CD4-positive, alpha-beta T cell treated with Interleukin-17A for 1 hour (primary cell): ENCODE measurements around the gene CTTN.

Source experiments
- DNase-seq: peaks from one replicate; pipeline ENCODE4 v3.0.0-alpha.2; 2020

The CTTN gene

DNA sequence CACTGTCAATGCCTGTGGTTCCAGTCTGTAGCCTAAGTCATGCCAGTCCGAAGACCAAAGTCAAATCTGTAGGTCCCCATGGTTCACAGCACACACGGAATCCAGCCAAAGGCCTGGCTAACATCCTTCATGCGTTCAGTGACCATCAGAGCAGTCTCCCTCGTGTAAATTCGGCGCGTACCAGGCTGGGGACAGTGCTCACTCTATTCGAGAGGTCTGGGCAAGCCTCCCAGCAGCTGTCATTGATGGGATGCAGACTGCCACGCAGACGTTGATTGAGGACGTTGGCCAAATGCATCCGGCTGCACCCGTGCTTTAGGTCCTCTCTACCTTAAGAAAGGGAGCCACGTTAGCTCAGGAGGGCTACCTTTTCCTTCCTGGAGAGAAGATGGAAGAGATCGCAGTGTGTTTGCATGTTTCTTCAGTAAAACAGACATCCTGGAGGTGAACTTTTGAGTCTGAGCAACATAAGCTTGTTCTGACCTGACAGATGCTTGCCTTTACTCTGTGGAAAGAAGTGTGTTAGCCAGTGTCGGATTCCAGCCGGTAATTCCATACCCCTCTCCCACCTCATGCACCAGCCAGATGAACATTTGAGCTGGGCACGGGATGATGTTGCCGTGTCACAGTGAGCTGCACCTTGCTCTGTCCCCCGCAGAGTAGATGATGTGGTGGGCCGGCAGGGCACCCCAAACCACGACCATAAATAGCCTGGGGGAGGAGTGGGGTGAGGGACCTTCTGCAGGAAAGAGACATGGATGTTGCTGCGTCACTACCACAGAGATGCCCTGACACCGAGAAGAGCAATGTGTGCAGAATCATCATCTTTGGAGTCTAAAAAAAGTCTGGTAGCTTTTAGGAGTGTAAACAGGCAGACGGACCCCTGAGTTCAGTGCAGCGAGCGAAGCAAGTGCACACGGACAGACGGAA, 12.2 kb downstream of the CTTN start:
- no peak for DNase-seq

DNA sequence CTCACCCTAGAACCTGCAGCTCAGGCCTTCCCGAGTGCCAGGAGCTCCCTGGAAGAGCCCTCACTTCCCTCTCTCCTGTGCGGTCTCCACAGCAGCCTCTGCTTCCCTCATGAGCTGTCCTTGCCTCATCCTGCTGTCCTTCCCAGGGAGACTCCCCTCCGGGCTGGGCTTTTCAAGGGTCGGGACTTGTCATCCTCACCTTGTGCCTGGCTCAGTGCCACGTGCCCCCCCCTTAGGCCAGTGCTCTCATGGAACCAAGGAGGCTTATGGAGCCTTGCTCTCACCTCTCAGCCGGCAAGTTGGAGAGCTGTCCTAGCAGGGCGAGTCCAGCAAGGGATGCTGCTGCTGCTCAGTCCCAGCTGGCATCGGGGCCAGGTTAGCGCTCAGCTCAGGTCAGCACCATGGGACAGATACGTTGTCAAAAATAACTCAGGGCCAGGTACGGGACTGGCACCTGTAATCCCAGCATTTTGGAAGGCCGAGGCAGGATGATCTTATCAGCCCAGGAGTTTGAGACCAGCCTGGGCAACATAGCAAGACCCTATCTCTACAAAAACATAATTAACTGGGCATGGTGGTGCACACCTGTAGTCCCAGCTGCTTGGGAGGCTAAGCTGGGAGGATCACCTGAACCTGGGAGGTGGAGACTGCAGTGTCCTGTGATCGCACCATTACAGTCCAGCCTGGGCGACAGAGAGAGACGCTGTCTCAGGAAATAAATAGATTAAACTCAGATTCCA, 13.6 kb downstream of the CTTN start:
- DNase-seq, result no peak

DNA sequence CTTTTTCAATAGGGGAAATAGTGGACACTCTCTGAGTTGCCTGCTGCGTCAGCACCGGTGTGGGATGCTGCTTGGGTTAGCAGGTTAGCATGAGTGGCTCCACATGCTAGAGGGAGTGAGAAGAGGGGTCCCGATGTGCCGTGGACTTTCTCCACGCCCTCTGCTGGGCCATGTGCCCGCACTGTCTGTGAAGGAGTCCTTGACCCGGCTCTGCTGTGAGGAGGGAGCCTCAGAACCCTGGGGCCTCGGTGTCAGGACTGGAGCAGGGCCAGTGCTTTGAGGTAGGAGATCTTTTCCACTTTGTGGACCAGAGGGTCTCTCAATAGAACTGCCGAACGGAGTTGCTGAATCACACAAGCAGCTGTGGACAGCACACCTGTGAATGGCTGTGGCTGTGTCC, 14.8 kb downstream of the CTTN start:
- no peak for DNase-seq

DNA sequence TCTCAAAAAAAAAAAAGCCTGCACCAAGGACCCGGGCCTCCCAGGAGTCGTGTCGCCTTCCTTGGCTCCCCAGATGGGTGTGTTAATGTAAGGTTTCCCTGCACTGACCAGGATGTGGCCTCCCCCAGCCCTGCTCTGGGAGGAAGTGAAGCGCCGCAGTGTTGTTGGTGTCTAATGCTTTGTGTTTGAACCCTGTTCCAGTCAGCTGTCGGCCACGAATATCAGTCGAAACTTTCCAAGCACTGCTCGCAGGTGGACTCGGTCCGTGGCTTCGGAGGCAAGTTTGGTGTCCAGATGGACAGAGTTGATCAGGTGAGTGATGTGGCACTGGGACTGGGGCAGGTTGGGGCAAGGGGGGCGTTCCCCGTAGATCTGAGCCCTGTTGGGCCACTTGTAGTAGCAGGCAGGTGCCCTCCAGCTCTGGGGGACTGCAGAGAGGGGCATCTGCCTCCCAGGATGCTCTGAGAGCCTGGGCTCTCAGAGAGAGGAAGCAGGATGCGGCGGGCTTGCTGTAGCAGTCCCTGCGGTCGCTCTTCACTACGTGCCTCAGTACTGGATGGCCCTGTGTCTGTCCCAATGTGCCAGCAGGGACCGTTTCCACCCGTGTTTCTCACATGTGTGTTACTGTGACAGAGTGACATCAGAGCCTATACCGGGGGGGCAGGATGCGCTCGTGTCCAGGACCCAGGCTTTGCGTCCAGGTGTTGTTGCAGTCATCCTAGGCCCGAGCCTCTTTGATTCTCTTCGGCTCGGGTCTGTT, 16.2 kb downstream of the CTTN start:
- DNase-seq, result no peak

DNA sequence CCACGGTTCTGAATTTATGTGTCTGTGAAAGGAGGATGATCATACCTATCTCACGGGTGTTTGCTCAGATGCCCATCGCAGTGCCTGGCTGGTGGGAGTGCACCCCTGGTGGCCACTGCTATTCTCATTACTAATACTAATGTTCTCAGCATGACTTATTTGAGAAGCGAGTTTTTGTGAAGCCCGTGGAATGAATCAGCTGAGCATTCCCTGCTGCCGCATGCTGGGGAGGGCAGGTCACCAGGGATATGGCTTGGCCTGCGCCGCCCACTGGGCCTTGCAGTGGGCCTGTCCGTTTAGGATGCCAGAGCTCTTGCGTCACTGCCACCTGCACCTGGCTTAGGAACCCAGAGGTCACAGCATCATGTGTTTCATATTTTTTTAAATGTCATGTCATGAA, 16.9 kb downstream of the CTTN start:
- no peak for DNase-seq

DNA sequence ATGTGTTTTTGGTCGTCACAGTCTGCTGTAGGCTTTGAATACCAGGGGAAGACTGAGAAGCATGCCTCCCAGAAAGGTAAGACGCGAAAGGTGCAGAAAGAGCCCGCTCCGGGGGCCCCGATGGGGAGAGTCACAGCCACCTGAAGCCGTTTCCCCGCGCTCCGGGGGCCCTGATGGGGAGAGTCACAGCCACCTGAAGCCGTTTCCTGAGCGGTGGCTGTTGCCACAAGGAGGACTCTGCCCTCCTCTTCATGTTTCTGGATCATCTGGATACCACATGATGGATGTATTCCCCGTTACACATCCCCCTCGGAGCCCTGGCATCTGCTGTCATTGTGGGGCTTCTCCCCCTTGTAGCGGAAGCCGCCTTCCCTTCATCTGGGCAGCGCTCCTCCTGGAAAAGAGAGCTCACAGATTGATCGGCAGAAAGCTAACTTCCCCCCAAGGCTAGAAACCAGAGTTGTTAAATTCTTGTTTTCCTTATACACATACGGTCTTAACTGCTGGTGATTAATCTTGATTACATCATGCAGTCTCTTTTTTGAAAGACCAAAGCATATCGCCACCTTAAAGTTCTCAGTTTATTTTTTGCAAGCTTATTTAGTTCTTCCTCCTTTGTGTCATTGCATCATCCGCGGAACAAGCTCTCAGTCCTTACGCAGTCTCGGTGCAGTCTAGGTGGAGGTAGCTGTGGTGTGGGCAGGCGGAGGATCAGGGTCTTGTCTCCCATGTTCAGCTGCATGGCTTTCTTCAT, 17.5 kb downstream of the CTTN start:
- DNase-seq, result no peak

DNA sequence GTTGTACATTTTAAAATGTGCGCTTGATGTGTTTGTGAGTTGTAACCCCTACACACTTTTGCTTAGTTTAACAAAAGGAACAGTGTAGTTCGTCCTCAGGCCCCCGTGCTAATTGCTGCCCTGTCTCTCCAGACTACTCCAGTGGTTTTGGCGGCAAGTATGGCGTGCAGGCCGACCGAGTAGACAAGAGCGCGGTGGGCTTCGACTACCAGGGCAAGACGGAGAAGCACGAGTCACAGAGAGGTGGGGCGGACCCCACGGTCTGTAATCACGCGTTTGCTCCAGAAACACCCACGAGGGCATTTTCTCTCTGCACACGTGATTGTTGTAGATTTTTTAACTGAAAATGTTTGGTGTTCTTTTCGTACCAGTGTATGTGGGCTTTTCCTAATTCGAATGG, 18.6 kb downstream of the CTTN start:
- DNase-seq, result no peak

DNA sequence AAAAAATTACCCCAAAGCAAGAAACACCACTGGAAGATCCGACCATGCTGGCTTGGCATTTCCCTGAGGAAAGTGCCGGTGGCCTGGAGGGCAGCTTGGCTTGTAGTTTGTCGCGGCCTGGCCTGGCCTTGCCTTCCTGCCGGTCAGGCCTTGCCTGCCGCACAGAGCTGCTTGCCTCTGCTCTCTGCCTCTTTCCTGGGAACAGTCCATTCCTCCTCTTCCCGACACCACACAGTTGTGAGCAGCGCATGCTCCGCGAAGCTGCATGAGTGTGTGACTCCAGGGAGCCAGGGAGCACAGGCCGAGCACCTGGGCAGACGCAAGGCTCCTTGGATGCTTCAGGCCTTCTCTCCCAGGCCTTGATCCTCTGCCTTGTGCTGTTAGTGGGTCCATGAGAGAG, 19.8 kb downstream of the CTTN start:
- no peak for DNase-seq

DNA sequence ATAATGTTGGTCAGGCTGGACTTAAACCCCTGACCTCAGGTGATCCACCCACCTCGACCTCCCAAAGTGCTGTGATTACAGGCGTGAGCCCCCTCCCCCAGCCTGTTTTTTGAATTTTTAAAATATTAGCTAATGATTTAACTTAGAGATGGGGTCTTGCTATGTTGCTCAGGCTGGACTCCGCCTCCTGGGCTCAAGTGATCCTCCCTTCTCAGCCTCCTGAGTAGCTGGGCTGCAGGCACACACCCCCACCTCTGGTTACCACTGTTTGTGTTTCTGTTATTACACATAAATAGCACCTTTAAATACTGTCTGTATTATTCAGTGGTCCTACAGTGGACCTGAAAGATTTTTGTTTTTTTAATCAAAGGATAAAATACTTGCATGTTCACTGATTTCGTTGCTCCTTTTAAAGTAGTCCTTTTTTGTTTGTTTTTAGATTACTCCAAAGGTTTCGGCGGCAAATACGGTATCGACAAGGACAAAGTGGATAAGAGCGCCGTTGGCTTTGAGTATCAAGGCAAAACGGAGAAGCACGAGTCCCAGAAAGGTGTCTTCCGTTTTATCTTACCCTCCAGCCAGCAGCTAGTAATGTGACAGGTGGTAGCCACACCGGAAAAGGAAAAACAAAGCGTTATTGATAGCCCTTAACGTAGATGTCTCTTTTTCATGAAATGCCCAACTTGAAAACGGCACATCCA, 21.1 kb downstream of the CTTN start:
- no peak for DNase-seq

DNA sequence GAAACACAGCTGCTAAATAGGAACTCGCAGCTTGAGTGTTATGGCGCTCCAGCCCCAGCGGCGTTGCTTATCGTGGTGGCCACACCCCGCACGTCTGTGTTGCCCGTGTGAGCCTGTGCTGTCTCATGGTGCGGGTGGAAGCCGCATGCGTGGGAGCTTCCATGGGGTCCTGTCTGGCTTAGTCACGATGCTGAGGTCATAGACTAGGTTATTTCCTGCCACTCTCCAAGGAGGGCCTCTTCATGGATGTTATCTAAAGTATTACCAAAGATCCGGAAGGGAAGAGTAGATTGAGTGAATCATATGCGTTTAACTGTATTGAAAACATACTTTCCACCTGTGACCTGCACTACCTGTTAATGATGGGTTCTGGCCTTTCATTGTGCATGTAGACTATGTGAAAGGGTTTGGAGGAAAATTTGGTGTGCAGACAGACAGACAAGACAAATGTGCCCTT, 21.7 kb downstream of the CTTN start:
- DNase-seq, result no peak

DNA sequence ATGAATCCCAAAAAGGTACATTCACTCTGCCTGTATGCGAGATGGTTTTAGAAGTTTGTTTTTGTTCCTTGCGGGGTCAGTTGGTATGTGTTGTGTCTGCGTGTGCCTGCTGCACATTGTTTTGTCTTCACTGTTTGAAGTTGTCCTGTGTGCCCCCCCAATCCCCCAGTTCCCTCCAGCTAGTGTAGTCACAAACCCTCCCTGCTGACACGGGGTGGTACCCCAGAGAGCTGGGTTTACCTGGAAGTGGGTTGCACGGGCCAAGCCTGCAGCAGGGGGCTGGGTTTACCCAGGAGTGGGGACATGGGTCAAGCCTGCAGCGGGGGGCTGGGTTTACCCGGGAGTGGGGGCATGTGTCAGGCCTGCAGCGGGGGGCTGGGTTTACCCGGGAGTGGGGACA, 22.2 kb downstream of the CTTN start:
- DNase-seq, result no peak

DNA sequence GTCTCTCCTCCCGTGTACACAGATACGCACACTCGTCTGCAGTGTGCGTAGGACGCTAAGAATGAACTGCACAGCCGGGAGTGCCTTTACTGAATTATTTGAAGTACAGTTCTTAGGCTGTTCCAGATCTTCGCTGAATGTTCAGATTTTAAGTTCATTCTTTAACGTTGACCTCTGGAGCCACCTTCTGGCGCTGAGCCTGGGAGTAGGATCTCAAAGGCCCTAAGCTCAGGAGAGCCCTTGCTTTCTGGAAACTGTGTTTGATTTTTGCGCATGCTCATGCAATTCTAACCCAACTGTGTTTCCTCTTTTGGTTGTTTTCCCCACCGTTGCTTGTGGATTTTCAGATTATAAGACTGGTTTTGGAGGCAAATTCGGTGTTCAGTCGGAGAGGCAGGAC, 22.8 kb downstream of the CTTN start:
- no peak for DNase-seq

DNA sequence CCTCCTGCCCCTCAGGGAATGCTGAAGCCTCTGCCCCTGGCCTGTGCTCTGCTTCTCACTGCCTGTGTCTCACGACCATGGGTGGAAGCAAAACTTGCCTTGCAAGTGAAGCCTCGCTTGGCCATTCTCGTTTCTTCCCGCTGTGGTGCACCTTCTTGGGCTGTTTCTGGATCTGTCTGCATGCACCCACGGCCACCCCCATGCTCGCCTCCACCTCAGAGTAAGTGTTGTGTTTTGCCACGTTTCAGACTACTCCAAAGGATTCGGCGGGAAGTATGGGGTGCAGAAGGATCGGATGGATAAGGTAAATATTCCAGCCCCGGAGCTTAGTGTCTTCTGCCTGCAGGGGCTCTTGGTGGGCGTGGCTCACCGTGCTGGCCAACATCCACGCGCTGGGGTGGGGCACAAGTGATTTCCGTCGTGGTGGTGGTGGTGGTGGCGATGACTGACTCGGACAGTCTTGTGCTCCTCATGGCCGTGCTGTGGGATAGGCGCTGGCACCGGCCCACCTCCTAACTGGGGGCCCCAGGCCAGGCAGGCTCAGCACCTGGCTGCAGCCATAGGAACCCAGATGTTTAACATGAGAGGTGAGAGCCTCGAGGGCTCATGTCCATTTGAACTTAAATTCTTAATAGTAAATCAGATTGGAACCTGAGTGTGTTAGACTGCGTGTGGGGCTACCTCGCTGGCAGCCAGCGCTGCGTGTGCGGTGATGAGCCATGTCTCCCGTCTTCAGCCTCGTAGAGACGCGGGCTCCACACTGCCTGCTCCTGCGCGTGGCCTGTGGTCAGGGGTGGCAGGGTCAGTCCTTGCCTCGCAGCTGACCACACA, 24.6 kb downstream of the CTTN start:
- DNase-seq, result no peak

DNA sequence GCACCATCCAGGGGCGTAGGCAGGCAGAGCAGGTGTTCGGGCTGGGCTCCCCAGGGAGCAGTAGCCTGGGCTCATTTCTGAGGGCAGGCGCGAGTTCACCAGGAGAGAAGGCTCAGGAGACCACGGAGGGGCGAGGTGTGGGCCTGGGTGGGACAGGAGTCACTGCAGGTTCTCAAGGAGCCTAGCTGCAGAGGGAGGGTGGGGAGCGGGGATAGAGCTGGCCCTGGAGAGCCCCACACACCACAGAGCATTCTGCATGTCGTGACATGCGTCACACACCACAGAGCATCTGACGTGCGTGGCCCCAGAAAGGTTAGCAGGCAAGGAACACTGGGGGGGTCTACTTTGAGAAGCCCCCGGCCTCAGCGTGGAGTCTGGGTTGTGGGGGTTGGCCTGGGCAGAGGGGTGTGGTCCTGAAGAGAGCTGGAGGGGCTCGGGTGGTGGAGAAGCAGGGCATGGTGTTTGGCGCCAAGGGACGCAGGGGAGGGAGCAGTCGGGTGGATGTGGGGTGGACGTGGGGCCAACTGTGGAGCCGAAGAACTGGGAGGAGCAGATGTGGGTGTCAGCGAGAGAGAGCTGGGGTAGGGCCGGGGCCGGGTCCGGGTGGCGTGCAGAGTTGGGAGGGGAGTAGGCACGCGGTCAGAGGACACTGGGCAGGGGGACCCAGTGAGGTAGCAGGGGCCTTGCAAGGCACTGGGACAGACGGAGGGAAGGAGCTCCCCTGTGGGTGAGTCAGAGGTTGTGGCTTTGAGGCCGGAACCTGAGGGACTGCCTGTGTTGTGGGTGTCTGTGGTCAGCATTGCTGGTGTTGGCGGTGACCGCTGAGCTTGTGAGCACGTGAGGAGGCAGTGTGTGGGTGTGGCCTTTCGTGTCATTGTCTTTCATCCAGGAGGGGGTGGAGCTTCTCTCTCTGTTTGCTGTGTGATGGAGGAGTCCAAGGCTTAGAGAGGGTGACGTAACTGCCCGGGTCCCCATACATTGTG, 25.5 kb downstream of the CTTN start:
- peak; percentile 46 for DNase-seq

DNA sequence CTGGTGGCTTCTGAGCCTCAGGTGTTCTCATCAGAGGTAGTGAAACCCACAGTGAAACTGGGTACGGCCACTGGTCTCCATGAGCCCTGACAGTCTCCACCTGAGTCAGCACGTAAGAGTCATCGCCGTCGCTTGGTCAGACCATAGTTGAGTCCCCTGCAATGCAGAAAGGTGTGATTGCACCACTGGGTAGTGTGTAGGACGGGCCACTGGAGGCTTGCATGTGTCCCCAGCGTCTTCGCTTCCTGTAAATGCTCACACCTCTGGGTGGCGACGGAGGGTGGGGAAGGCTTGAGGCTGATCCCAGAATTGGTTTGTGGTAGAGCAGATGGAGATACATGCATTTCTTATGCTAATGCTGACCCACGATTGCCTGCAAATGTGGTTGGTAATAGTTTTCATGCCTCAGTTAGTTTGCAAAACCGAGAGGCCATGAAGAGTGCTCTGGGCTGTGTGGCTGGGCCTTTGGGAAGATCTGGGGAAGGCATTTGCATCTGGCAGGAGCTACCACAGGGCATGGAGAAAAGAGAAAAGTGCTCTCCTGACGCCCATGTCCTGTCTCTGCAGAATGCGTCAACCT, 26.5 kb downstream of the CTTN start:
- DNase-seq, result no peak

DNA sequence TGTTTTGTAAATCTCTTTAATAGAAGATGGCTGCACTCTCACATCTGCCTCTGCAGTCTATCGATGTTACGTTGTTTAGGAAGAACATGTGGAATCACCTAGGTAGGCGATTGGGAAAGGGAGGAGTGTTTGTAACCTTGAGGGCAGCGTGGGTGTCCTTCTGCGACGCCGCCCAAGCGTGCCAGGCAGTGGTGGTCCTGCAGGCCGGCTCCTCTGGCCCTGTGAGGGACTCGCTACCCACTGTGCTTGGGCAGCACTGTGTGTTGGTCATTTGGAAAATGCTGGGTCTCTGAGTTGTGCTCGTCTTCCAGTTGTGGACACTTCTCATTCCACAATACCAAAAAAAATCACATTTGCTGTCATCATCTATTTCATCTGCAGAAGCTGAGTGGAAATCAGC, 29.1 kb downstream of the CTTN start:
- no peak for DNase-seq

DNA sequence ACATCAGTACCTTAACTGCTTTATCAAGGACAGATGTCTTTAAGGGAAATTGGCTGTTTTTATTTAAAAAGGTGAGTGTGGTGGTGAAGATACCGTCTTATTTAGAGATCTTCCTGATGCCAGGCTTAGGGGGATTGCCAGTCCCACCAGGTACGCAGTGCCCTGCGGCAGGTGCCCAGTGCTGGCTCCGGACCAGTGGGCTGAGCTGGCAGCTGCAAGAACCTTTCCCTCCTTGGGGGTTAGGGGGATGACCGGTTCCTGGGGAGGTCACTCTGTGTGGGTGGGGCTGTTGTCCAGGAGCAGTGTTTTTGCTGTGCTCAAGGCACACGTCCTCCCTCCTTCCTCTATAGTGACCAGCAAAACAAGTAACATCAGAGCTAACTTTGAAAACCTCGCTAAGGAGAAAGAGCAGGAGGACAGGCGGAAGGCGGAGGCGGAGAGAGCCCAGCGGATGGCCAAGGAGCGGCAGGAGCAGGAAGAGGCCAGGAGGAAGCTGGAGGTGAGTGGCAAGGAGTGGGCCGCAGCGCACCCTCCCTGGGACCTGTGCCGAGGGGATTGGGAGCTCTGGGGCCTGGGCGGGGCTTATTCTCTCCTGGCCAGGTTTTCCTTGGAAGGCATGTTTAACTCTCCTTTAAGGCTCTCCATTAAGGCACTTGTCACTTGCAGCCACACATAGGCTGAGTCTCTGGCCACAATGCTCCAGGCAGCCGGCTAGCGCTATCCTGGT, 30.5 kb downstream of the CTTN start:
- DNase-seq, result no peak

DNA sequence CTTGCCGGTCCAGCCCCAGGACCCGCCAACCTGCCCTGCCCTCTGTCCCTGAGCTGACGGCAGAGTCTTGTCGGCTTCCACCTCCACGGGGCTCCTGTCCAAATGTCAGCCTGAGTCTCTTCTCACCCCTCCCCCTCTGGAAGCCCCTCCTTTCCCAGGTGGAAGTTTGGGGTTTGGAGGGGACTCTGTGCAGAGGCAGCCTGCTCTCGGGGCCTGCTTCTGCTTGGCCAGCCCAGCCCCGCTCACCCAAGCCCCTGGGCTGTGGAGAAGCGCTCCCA, 31.0 kb downstream of the CTTN start:
- no peak for DNase-seq
